RWPE1 (cell line): ENCODE measurements around the gene EFEMP1.

ENCODE experiments used
- CTCF ChIA-PET: fragments of 350-600 bp; sonication (Branson Sonifier 250); formaldehyde crosslinking; extraction: SDS; loops from one replicate; lab custom pipeline; 2021; lab: Yijun Ruan, JAX
- POLR2A ChIA-PET: fragments of 400-600 bp; formaldehyde crosslinking; extraction: SDS; loops from one replicate; lab custom pipeline; 2020; ENCODE audit warnings: antibody characterized with exemption; ENCODE audit not compliant: low non-redundant PET; lab: Yijun Ruan, JAX
- DNase-seq: peaks from one replicate; pipeline ENCODE4 v3.0.0; 2012; ENCODE audit warnings: low spot score
- H3K27ac ChIP-seq: fragments of 450-650 bp; 2 replicates; pipeline ENCODE4 v1.5.1; 2017
- TF ChIP-seq, protein P1 (sequence below): fragments of 450-650 bp; conservative IDR thresholded peaks from 2 replicates; pipeline ENCODE4 v1.5.1; 2017; ENCODE audit warnings: low read depth, mild to moderate bottlenecking

EFEMP1 gene

GRCh38 chr2:55951533-55951932, 28.0 kb upstream of the EFEMP1 start:
- POLR2A ChIA-PET = interaction anchor here (0.5 kb wide), 1 partner anchor 17 kb away, joined by 4 read pairs; no protein-coding TSS in a partner anchor
- TF ChIP-seq, protein P1, sequence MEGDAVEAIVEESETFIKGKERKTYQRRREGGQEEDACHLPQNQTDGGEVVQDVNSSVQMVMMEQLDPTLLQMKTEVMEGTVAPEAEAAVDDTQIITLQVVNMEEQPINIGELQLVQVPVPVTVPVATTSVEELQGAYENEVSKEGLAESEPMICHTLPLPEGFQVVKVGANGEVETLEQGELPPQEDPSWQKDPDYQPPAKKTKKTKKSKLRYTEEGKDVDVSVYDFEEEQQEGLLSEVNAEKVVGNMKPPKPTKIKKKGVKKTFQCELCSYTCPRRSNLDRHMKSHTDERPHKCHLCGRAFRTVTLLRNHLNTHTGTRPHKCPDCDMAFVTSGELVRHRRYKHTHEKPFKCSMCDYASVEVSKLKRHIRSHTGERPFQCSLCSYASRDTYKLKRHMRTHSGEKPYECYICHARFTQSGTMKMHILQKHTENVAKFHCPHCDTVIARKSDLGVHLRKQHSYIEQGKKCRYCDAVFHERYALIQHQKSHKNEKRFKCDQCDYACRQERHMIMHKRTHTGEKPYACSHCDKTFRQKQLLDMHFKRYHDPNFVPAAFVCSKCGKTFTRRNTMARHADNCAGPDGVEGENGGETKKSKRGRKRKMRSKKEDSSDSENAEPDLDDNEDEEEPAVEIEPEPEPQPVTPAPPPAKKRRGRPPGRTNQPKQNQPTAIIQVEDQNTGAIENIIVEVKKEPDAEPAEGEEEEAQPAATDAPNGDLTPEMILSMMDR = no peak
- no peak overlapping the region for H3K27ac ChIP-seq
- CTCF ChIA-PET = interaction anchor here (0.5 kb wide), 1 partner anchor 105 kb away, joined by 4 read pairs; no protein-coding TSS in a partner anchor
- DNase-seq = no peak

GRCh38 chr2:55949613-55950012, 26.0 kb upstream of the EFEMP1 start:
- no peak overlapping the region for H3K27ac ChIP-seq
- TF ChIP-seq, protein P1 = no peak
- DNase-seq = no peak
- ChIA-PET CTCF (no interaction called here), POLR2A (no interaction called here)

- TF ChIP-seq, protein P1 = no peak
- ChIA-PET CTCF (no interaction called here), POLR2A (no interaction called here)
- DNase-seq = no peak
- no peak overlapping the region for H3K27ac ChIP-seq
Observed at GRCh38 chr2:55949211-55949610, 25.6 kb upstream of the EFEMP1 start.

GRCh38 chr2:55948176-55948923, 24.8 kb upstream of the EFEMP1 start:
- POLR2A ChIA-PET = no interaction called here
- H3K27ac ChIP-seq = no peak overlapping the region
- CTCF ChIA-PET = interaction anchor here (0.7 kb wide), 2 partner anchors 84 to 118 kb away, joined by 3 to 5 read pairs; no protein-coding TSS in a partner anchor

DNA sequence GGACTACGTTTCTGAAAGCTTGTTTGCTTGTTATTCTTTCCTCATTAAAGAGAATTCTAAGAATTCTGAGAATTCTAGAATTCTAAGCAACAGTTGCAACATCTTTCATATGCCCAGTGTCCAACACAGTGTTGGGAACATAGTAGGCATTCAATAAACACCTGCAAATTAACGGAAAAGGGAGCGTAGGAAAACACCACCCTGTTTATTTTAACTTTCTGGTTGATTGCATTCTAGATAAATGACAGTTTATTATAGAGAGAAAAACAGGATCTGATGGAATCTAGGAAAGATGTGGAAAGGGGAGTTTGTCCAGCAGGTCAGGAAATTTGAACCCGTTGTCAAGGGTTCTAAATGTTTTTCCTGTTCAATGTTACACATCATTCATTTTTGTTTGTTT, 24.2 kb upstream of the EFEMP1 start:
- ChIA-PET POLR2A (no interaction called here), CTCF (interaction anchor here (0.7 kb wide), 2 partner anchors 83 to 117 kb away, joined by 3 to 5 read pairs; no protein-coding TSS in a partner anchor)
- H3K27ac ChIP-seq = no peak overlapping the region
- DNase-seq = no peak
- TF ChIP-seq, protein P1 = no peak

More at GRCh38 chr2:55948176-55948923, 24.8 kb upstream of the EFEMP1 start:
- TF ChIP-seq, protein P1 = no peak
- DNase-seq = no peak

DNA sequence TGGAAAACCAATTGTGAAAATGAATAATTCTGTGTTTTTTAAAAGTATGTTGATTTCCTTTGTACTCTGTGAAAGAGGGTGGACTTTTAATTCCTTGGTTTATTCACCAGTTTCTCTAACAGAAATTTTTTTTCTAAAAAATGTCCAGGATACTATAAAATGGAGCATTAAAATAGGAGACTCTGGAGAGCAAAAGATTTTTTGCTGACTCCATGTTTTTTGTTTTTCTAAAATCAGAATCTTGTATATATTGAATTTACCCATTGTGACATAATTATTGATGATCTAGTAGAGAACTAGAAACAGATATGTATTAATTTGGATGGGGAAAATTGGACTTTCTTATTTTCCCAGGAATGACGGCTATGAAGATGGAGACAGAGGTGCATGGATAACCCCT, 23.2 kb upstream of the EFEMP1 start:
- DNase-seq = no peak
- POLR2A ChIA-PET = no interaction called here
- CTCF ChIA-PET = interaction anchor here (0.6 kb wide), 1 partner anchor 305 kb away, joined by 5 read pairs; no protein-coding TSS in a partner anchor

More for the DNA sequence above, 23.2 kb upstream of the EFEMP1 start:
- no peak overlapping the region for H3K27ac ChIP-seq
- TF ChIP-seq, protein P1 = no peak
